Kidney glomerular epithelial cell (primary cell): ENCODE data around the gene OPN1MW2.
"Not testable (repeated sequence)": the region's sequence is repeated elsewhere in the genome, so short reads cannot be mapped to it uniquely, and the experiment has no call there.

Experiments used
- DNase-seq: peaks from one replicate; lab custom pipeline; 2025; lab: John Stamatoyannopoulos, UW

The OPN1MW2 gene

GRCh38 chrX:154219456-154219855 is at the start of gene OPN1MW2:
OPN1MW2 (plus strand) TSS chrX:154219756; CDS start chrX:154219816, 60 bp downstream.
- DNase-seq, result not testable (repeated sequence)

- DNase-seq, result not testable (repeated sequence)
These were observed 47.0 kb upstream of the OPN1MW2 start for GRCh38 chrX:154172535-154172943.

GRCh38 chrX:154174356-154174755 is 45.2 kb upstream of the OPN1MW2 start:
- DNase-seq, result not testable (repeated sequence)

- not testable (repeated sequence) for DNase-seq
These were observed 37.3 kb upstream of the OPN1MW2 start, which contains the start of gene OPN1MW for GRCh38 chrX:154182296-154182695. OPN1MW (plus strand) TSS chrX:154182596; CDS start chrX:154182678, 82 bp downstream.

- not testable (repeated sequence) for DNase-seq
These were observed 35.8 kb upstream of the OPN1MW2 start for GRCh38 chrX:154183794-154184193.

- not testable (repeated sequence) for DNase-seq
These were observed 26.7 kb upstream of the OPN1MW2 start for GRCh38 chrX:154192846-154193245.

- DNase-seq, result not testable (repeated sequence)
These were observed 25.2 kb upstream of the OPN1MW2 start for GRCh38 chrX:154194316-154194715.

GRCh38 chrX:154196466-154196865 is 23.1 kb upstream of the OPN1MW2 start:
- DNase-seq, result not testable (repeated sequence)

- not testable (repeated sequence) for DNase-seq
These were observed 9.7 kb upstream of the OPN1MW2 start for GRCh38 chrX:154209670-154210418.

- not testable (repeated sequence) for DNase-seq
These were observed 8.5 kb upstream of the OPN1MW2 start for GRCh38 chrX:154211057-154211456.

- DNase-seq, result not testable (repeated sequence)
These were observed 8.1 kb upstream of the OPN1MW2 start for GRCh38 chrX:154211499-154211898.

GRCh38 chrX:154225292-154225691 is 5.7 kb downstream of the OPN1MW2 start:
- DNase-seq, result not testable (repeated sequence)

- DNase-seq, result not testable (repeated sequence)
These were observed 7.2 kb downstream of the OPN1MW2 start for GRCh38 chrX:154226706-154227105.

GRCh38 chrX:154231443-154231842 is 11.9 kb downstream of the OPN1MW2 start:
- not testable (repeated sequence) for DNase-seq

GRCh38 chrX:154233620-154234019 is 14.1 kb downstream of the OPN1MW2 start:
- not testable (repeated sequence) for DNase-seq

- not testable (repeated sequence) for DNase-seq
These were observed 19.5 kb downstream of the OPN1MW2 start for GRCh38 chrX:154238939-154239559.

GRCh38 chrX:154239982-154240503 is 20.5 kb downstream of the OPN1MW2 start:
- not testable (repeated sequence) for DNase-seq

GRCh38 chrX:154247377-154248045 is 28.0 kb downstream of the OPN1MW2 start:
- DNase-seq, result not testable (repeated sequence)

- not testable (repeated sequence) for DNase-seq
These were observed 28.5 kb downstream of the OPN1MW2 start for GRCh38 chrX:154248076-154248475.

- not testable (repeated sequence) for DNase-seq
These were observed 37.7 kb downstream of the OPN1MW2 start, which contains the start of gene OPN1MW3 for GRCh38 chrX:154257282-154257681. OPN1MW3 (plus strand) TSS chrX:154257582; CDS start chrX:154257620, 38 bp downstream.

GRCh38 chrX:154258711-154259110 is 39.2 kb downstream of the OPN1MW2 start:
- not testable (repeated sequence) for DNase-seq

GRCh38 chrX:154263072-154263471 is 43.5 kb downstream of the OPN1MW2 start:
- DNase-seq, result not testable (repeated sequence)
